SK-N-SH treated with all-trans-retinoic acid at 6 μM for 48 hours (cell line): ENCODE data around the gene ATP2B1.

Source experiments
- ATAC-seq: fragments of 200-7000 bp; cut with Tn5 transposase; 3 replicates; pipeline ENCODE4 v1.9.1; 2020; ENCODE audit warnings: mild to moderate bottlenecking, moderate library complexity
- ARNTL ChIP-seq: fragments of 450-650 bp; formaldehyde crosslinking; IDR thresholded peaks from 2 replicates; pipeline ENCODE4 v1.5.0; 2020; ENCODE audit warnings: low read depth, mild to moderate bottlenecking, moderate library complexity, borderline replicate concordance
- CSDC2 ChIP-seq: fragments of 250-450 bp; sonication (Bioruptor Pico); IDR thresholded peaks from 2 replicates; pipeline ENCODE4 v1.5.0; 2020; ENCODE audit warnings: mild to moderate bottlenecking, moderate library complexity
- ESRRG ChIP-seq: fragments of 250-450 bp; sonication (Bioruptor Pico); IDR thresholded peaks from 2 replicates; pipeline ENCODE4 v1.6.1; 2021; ENCODE audit warnings: mild to moderate bottlenecking
- GLIS3 ChIP-seq: fragments of 250-450 bp; sonication (Bioruptor Pico); IDR thresholded peaks from 2 replicates; pipeline ENCODE4 v1.5.0; 2020; ENCODE audit warnings: mild to moderate bottlenecking, moderate library complexity
- ISL1 ChIP-seq: fragments of 250-450 bp; sonication (Bioruptor Pico); IDR thresholded peaks from 2 replicates; pipeline ENCODE4 v2.1.2; 2022; ENCODE audit warnings: mild to moderate bottlenecking, moderate library complexity
- SNAI2 ChIP-seq: fragments of 250-450 bp; sonication (Bioruptor Pico); IDR thresholded peaks from 2 replicates; pipeline ENCODE4 v1.5.0; 2020; ENCODE audit warnings: mild to moderate bottlenecking, moderate library complexity
- TCF4 ChIP-seq: fragments of 250-450 bp; sonication (Bioruptor Pico); IDR thresholded peaks from 2 replicates; pipeline ENCODE4 v1.8.0; 2021; ENCODE audit warnings: mild to moderate bottlenecking, moderate library complexity, borderline replicate concordance
- TOX ChIP-seq: fragments of 250-450 bp; sonication (Bioruptor Pico); IDR thresholded peaks from 2 replicates; pipeline ENCODE4 v1.8.0; 2021; ENCODE audit warnings: mild to moderate bottlenecking, moderate library complexity, borderline replicate concordance
- ZFP3 ChIP-seq: fragments of 250-450 bp; sonication (Bioruptor Pico); IDR thresholded peaks from 2 replicates; pipeline ENCODE4 v1.5.0; 2020; ENCODE audit warnings: mild to moderate bottlenecking, moderate library complexity
- ZFP30 ChIP-seq: fragments of 450-650 bp; formaldehyde crosslinking; IDR thresholded peaks from 2 replicates; pipeline ENCODE4 v1.5.0; 2022; ENCODE audit warnings: mild to moderate bottlenecking, moderate library complexity
- ZNF565 ChIP-seq: fragments of 450-650 bp; formaldehyde crosslinking; conservative IDR thresholded peaks from 2 replicates; pipeline ENCODE4 v1.5.0; 2020; ENCODE audit warnings: low read depth, mild to moderate bottlenecking, moderate library complexity
- ZNF70 ChIP-seq: fragments of 450-650 bp; formaldehyde crosslinking; IDR thresholded peaks from 2 replicates; pipeline ENCODE4 v1.5.0; 2020; ENCODE audit warnings: mild to moderate bottlenecking, moderate library complexity
- TF ChIP-seq, protein P1 (sequence below): fragments of 250-450 bp; sonication (Bioruptor Pico); IDR thresholded peaks from 2 replicates; pipeline ENCODE4 v1.5.1; 2021; ENCODE audit warnings: mild to moderate bottlenecking, moderate library complexity
- TF ChIP-seq, protein P2 (sequence below): fragments of 250-450 bp; sonication (Bioruptor Pico); IDR thresholded peaks from 2 replicates; pipeline ENCODE4 v1.8.0; 2020; ENCODE audit warnings: mild to moderate bottlenecking, moderate library complexity, borderline replicate concordance
- TF ChIP-seq, protein P3 (sequence below): fragments of 250-450 bp; sonication (Bioruptor Pico); IDR thresholded peaks from 2 replicates; pipeline ENCODE4 v1.5.0; 2020; ENCODE audit warnings: mild to moderate bottlenecking, moderate library complexity
- TF ChIP-seq, protein P4 (sequence below): fragments of 250-450 bp; sonication (Bioruptor Pico); IDR thresholded peaks from 2 replicates; pipeline ENCODE4 v1.8.0; 2021; ENCODE audit warnings: low read depth, mild to moderate bottlenecking, moderate library complexity, borderline replicate concordance
- TF ChIP-seq, protein P5 (sequence below): fragments of 250-450 bp; sonication (Bioruptor Pico); IDR thresholded peaks from 2 replicates; pipeline ENCODE4 v1.5.1; 2020; ENCODE audit warnings: low read depth, mild to moderate bottlenecking, moderate library complexity

The ATP2B1 gene

DNA sequence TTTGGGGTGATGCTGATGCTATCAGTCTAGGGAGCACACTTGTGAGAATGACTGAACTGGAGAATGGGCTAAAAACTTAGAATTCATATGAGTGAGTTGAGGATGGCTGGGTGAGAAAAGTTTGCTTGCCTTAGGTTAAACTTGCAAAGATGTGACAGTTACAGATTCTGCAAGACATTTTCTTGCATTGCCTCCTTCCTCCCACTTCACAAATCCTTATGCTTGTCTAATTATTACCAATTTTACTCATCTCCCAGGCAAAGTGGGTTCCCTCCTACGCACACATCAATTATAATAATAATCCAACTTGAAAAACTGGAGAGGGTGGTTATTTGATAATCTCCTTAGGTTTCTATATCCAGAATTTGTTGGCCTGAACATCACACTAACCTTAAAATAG lies 50.9 kb downstream of the ATP2B1 start:
- no peak for TF ChIP-seq SNAI2 (CRISPR knock-in tag)
- TF ChIP-seq, protein P1, sequence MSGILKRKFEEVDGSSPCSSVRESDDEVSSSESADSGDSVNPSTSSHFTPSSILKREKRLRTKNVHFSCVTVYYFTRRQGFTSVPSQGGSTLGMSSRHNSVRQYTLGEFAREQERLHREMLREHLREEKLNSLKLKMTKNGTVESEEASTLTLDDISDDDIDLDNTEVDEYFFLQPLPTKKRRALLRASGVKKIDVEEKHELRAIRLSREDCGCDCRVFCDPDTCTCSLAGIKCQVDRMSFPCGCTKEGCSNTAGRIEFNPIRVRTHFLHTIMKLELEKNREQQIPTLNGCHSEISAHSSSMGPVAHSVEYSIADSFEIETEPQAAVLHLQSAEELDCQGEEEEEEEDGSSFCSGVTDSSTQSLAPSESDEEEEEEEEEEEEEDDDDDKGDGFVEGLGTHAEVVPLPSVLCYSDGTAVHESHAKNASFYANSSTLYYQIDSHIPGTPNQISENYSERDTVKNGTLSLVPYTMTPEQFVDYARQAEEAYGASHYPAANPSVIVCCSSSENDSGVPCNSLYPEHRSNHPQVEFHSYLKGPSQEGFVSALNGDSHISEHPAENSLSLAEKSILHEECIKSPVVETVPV (CRISPR knock-in tag) = no peak
- TF ChIP-seq, protein P2, sequence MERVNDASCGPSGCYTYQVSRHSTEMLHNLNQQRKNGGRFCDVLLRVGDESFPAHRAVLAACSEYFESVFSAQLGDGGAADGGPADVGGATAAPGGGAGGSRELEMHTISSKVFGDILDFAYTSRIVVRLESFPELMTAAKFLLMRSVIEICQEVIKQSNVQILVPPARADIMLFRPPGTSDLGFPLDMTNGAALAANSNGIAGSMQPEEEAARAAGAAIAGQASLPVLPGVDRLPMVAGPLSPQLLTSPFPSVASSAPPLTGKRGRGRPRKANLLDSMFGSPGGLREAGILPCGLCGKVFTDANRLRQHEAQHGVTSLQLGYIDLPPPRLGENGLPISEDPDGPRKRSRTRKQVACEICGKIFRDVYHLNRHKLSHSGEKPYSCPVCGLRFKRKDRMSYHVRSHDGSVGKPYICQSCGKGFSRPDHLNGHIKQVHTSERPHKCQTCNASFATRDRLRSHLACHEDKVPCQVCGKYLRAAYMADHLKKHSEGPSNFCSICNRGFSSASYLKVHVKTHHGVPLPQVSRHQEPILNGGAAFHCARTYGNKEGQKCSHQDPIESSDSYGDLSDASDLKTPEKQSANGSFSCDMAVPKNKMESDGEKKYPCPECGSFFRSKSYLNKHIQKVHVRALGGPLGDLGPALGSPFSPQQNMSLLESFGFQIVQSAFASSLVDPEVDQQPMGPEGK (CRISPR knock-in tag) = no peak
- no peak for TF ChIP-seq ZFP30
- ATAC-seq = no peak

DNA sequence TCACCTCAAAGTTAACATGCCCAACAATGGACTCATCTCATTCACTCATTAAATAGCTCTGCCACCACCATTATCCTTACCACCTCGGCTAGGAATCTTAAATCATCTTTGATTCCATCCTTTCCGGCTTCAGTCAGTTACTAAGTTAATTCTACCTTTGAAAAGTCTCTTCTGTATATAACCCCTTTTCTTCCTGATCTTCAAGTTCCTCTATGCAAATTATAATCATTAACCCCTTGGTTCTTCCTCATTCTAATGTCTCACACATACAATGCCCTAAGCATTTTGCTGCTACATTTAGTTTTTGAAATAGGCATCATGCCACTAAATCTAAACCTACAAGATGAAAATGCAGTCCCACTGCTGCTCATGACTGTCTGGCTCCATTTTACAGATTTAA lies 51.6 kb downstream of the ATP2B1 start:
- no peak for ATAC-seq
- no peak for TF ChIP-seq ESRRG (CRISPR knock-in tag)
- no peak for TF ChIP-seq GLIS3
- no peak for TF ChIP-seq ISL1 (CRISPR knock-in tag)
- TF ChIP-seq ZNF70 (CRISPR knock-in tag) = no peak
- TF ChIP-seq, protein P3, sequence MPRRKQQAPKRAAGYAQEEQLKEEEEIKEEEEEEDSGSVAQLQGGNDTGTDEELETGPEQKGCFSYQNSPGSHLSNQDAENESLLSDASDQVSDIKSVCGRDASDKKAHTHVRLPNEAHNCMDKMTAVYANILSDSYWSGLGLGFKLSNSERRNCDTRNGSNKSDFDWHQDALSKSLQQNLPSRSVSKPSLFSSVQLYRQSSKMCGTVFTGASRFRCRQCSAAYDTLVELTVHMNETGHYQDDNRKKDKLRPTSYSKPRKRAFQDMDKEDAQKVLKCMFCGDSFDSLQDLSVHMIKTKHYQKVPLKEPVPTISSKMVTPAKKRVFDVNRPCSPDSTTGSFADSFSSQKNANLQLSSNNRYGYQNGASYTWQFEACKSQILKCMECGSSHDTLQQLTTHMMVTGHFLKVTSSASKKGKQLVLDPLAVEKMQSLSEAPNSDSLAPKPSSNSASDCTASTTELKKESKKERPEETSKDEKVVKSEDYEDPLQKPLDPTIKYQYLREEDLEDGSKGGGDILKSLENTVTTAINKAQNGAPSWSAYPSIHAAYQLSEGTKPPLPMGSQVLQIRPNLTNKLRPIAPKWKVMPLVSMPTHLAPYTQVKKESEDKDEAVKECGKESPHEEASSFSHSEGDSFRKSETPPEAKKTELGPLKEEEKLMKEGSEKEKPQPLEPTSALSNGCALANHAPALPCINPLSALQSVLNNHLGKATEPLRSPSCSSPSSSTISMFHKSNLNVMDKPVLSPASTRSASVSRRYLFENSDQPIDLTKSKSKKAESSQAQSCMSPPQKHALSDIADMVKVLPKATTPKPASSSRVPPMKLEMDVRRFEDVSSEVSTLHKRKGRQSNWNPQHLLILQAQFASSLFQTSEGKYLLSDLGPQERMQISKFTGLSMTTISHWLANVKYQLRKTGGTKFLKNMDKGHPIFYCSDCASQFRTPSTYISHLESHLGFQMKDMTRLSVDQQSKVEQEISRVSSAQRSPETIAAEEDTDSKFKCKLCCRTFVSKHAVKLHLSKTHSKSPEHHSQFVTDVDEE (CRISPR knock-in tag) = no peak
- no peak for TF ChIP-seq ARNTL (CRISPR knock-in tag)
- TF ChIP-seq, protein P4, sequence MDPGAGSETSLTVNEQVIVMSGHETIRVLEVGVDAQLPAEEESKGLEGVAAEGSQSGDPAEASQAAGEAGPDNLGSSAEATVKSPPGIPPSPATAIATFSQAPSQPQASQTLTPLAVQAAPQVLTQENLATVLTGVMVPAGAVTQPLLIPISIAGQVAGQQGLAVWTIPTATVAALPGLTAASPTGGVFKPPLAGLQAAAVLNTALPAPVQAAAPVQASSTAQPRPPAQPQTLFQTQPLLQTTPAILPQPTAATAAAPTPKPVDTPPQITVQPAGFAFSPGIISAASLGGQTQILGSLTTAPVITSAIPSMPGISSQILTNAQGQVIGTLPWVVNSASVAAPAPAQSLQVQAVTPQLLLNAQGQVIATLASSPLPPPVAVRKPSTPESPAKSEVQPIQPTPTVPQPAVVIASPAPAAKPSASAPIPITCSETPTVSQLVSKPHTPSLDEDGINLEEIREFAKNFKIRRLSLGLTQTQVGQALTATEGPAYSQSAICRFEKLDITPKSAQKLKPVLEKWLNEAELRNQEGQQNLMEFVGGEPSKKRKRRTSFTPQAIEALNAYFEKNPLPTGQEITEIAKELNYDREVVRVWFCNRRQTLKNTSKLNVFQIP (CRISPR knock-in tag) = no peak
- TF ChIP-seq CSDC2 (CRISPR knock-in tag) = no peak
- TF ChIP-seq TCF4 (CRISPR knock-in tag) = no peak
- no peak for TF ChIP-seq TOX (CRISPR knock-in tag)
- TF ChIP-seq ZNF565 (CRISPR knock-in tag) = no peak

DNA sequence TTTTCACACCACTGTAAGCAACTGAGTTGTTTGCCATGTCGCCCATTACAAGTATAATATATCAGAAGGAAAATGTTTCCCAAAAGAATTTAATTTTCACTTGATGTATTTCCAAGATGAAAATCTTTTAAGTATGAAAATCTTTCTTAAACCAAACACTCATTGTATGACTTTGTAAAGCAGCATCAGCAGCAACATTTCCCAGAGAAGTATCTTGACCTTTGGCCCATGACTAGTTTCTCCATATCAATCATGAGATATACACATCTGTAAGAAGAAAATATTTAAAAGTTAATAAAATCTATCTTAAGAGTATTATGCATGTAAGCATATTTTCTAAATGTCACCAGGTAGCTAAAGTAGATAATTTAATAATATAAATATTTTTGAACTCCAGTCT lies 52.8 kb downstream of the ATP2B1 start:
- TF ChIP-seq ISL1 (CRISPR knock-in tag) (no peak), ZFP30 (no peak), ZFP3 (CRISPR knock-in tag) (no peak)
- TF ChIP-seq, protein P1 (CRISPR knock-in tag) = no peak
- no peak for ATAC-seq

DNA sequence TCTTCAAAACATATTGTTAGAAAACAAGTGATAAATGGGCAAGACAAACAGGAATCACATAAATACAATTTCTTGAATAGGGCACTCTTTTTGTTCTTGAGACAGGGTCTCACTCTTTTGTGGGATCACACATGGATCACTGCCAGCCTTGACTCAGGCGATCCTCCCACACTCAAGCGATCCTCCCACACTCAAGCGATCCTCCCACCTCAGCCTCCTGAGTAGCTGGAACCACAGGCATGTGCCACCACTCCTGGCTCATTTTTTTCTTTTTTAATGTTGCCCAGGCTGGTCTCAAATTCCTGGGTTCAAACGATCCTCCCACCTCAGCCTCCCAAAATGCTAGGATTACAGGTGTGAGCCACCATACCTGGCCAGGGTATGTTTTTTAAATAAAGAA lies 57.4 kb downstream of the ATP2B1 start:
- no peak for ATAC-seq
- TF ChIP-seq, protein P5, sequence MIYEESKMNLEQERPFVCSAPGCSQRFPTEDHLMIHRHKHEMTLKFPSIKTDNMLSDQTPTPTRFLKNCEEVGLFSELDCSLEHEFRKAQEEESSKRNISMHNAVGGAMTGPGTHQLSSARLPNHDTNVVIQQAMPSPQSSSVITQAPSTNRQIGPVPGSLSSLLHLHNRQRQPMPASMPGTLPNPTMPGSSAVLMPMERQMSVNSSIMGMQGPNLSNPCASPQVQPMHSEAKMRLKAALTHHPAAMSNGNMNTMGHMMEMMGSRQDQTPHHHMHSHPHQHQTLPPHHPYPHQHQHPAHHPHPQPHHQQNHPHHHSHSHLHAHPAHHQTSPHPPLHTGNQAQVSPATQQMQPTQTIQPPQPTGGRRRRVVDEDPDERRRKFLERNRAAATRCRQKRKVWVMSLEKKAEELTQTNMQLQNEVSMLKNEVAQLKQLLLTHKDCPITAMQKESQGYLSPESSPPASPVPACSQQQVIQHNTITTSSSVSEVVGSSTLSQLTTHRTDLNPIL (CRISPR knock-in tag) = no peak
